HAP-1 (cell line): ENCODE data around the gene KRT6B.
"Not testable (repeated sequence)": the region's sequence is repeated elsewhere in the genome, so short reads cannot be mapped to it uniquely, and the experiment has no call there.

Experiments
- DNase-seq, 2 experiments: peaks; one replicate each; pipeline ENCODE4 v3.0.0-alpha.2; 2016 to 2020; ENCODE audit warnings: low spot score in 2 of 2
- H3K27me3 ChIP-seq: fragments of 250-450 bp; sonication (Bioruptor Pico); 2 replicates; pipeline ENCODE4 v1.5.1; 2020; ENCODE audit warnings: low read depth, mild to moderate bottlenecking, moderate library complexity
- H3K36me3 ChIP-seq: fragments of 250-450 bp; sonication (Bioruptor Pico); replicated peaks from 2 replicates; pipeline ENCODE4 v1.5.1; 2020; ENCODE audit warnings: mild to moderate bottlenecking
- H3K4me1 ChIP-seq: fragments of 250-450 bp; sonication (Bioruptor Pico); 2 replicates; pipeline ENCODE4 v1.5.1; 2020; ENCODE audit warnings: mild to moderate bottlenecking
- H3K4me3 ChIP-seq: fragments of 250-450 bp; sonication (Bioruptor Pico); 2 replicates; pipeline ENCODE4 v1.5.1; 2020; ENCODE audit warnings: mild to moderate bottlenecking, moderate library complexity
- H3K9me3 ChIP-seq: fragments of 250-450 bp; sonication (Bioruptor Pico); 2 replicates; pipeline ENCODE4 v1.5.1; 2020; ENCODE audit warnings: mild to moderate bottlenecking, moderate library complexity
- in situ Hi-C: fragments of 300-500 bp; cut with MboI; formaldehyde crosslinking; loops from 3 replicates; pipeline ENCODE4 v1.14.3; 2020; ENCODE audit warnings: low sequenced_read_pairs, inconsistent platforms, mixed read lengths

The KRT6B gene

GRCh38 chr12:52488736-52489135 is 36.8 kb upstream of the KRT6B start:
- H3K4me1 ChIP-seq: no peaks in the 10 kb centered on the region
- no peaks in the 10 kb centered on the region for H3K9me3 ChIP-seq
- H3K36me3 ChIP-seq: no peaks in the 10 kb centered on the region
- H3K27me3 ChIP-seq: no peaks in the 10 kb centered on the region
- no peak overlapping the region for H3K4me3 ChIP-seq
- no peak for DNase-seq
- in situ Hi-C loops: no loop called here

- H3K9me3 ChIP-seq, H3K36me3 ChIP-seq, H3K4me1 ChIP-seq, in situ Hi-C loops, DNase-seq, H3K4me3 ChIP-seq, H3K27me3 ChIP-seq: not testable (repeated sequence)
Measured at GRCh38 chr12:52487744-52488443, 35.9 kb upstream of the KRT6B start.

GRCh38 chr12:52487211-52487610 is 35.3 kb upstream of the KRT6B start:
- H3K27me3 ChIP-seq: 0 out of 2 replicates have a peak, but pooled peaks cover 3% of the 10 kb centered on the region
- DNase-seq: no peak
- in situ Hi-C loops: no loop called here
- H3K9me3 ChIP-seq: no peaks in the 10 kb centered on the region
- H3K4me3 ChIP-seq: no peak overlapping the region
- H3K36me3 ChIP-seq: no peaks in the 10 kb centered on the region
- no peaks in the 10 kb centered on the region for H3K4me1 ChIP-seq

GRCh38 chr12:52486166-52487105 is 34.5 kb upstream of the KRT6B start:
- no peaks in the 10 kb centered on the region for H3K4me1 ChIP-seq
- 0 out of 2 replicates have a peak, but pooled peaks cover 3% of the 10 kb centered on the region for H3K27me3 ChIP-seq
- no peak overlapping the region for H3K4me3 ChIP-seq
- no peaks in the 10 kb centered on the region for H3K9me3 ChIP-seq
- DNase-seq: no peak
- in situ Hi-C loops: no loop called here
- H3K36me3 ChIP-seq: no peaks in the 10 kb centered on the region

GRCh38 chr12:52480073-52480472 is 28.1 kb upstream of the KRT6B start:
- H3K9me3 ChIP-seq: no peaks in the 10 kb centered on the region

GRCh38 chr12:52477651-52478050 is 25.7 kb upstream of the KRT6B start:
- no peak for DNase-seq
- Histone ChIP-seq H3K4me3 (no peak overlapping the region), H3K4me1 (no peaks in the 10 kb centered on the region), H3K36me3 (no peaks in the 10 kb centered on the region), H3K27me3 (peaks cover 2% of the 10 kb centered on the region; the same call in 1 of the 2 replicates), H3K9me3 (no peaks in the 10 kb centered on the region)
- in situ Hi-C loops: no loop called here

More at GRCh38 chr12:52480073-52480472, 28.1 kb upstream of the KRT6B start:
- H3K4me3 ChIP-seq: no peak overlapping the region
- no peaks in the 10 kb centered on the region for H3K36me3 ChIP-seq
- in situ Hi-C loops: no loop called here
- 0 out of 2 replicates have a peak, but pooled peaks cover 3% of the 10 kb centered on the region for H3K27me3 ChIP-seq
- DNase-seq: no peak
- no peaks in the 10 kb centered on the region for H3K4me1 ChIP-seq

- no peak for DNase-seq
- no peaks in the 10 kb centered on the region for H3K36me3 ChIP-seq
- H3K9me3 ChIP-seq: no peaks in the 10 kb centered on the region
- H3K4me1 ChIP-seq: no peaks in the 10 kb centered on the region
- H3K4me3 ChIP-seq: no peak overlapping the region
- no peaks in the 10 kb centered on the region; the same call in 1 of the 2 replicates for H3K27me3 ChIP-seq
- in situ Hi-C loops: no loop called here
Measured at GRCh38 chr12:52474212-52474611, 22.3 kb upstream of the KRT6B start.

GRCh38 chr12:52473768-52474167 is 21.8 kb upstream of the KRT6B start, which contains the start of gene KRT6C:
TSS of gene KRT6C (minus strand) at chr12:52473805. CDS start at chr12:52473737, 68 bp downstream.
- no peaks in the 10 kb centered on the region; the same call in 1 of the 2 replicates for H3K27me3 ChIP-seq
- in situ Hi-C loops: no loop called here
- no peak for DNase-seq
- H3K4me3 ChIP-seq: no peak within 1 kb of the TSS
- H3K4me1 ChIP-seq: no peaks in the 10 kb centered on the region
- no peaks in the 10 kb centered on the region for H3K36me3 ChIP-seq
- H3K9me3 ChIP-seq: no peaks in the 10 kb centered on the region

GRCh38 chr12:52469853-52470252 is 17.9 kb upstream of the KRT6B start:
- DNase-seq: no peak
- in situ Hi-C loops: no loop called here

GRCh38 chr12:52464897-52465296 is 13.0 kb upstream of the KRT6B start:
- DNase-seq: no peak
- in situ Hi-C loops: no loop called here
- Histone ChIP-seq H3K4me1 (no peaks in the 10 kb centered on the region), H3K36me3 (no peaks in the 10 kb centered on the region), H3K4me3 (no peak overlapping the region), H3K9me3 (no peaks in the 10 kb centered on the region), H3K27me3 (peaks cover 5% of the 10 kb centered on the region)

More at GRCh38 chr12:52469853-52470252, 17.9 kb upstream of the KRT6B start:
- no peaks in the 10 kb centered on the region for H3K9me3 ChIP-seq
- no peaks in the 10 kb centered on the region for H3K36me3 ChIP-seq
- no peak overlapping the region for H3K4me3 ChIP-seq
- peaks cover 5% of the 10 kb centered on the region for H3K27me3 ChIP-seq
- no peaks in the 10 kb centered on the region for H3K4me1 ChIP-seq

GRCh38 chr12:52461693-52462092 is 9.7 kb upstream of the KRT6B start:
- no peaks in the 10 kb centered on the region for H3K4me1 ChIP-seq
- DNase-seq: no peak
- H3K9me3 ChIP-seq: no peaks in the 10 kb centered on the region
- H3K4me3 ChIP-seq: no peak overlapping the region
- in situ Hi-C loops: no loop called here
- H3K36me3 ChIP-seq: no peaks in the 10 kb centered on the region
- H3K27me3 ChIP-seq: no peaks in the 10 kb centered on the region

GRCh38 chr12:52458861-52459260 is 6.9 kb upstream of the KRT6B start:
- Histone ChIP-seq H3K4me3 (no peak overlapping the region), H3K4me1 (peaks cover 7% of the 10 kb centered on the region), H3K27me3 (no peaks in the 10 kb centered on the region), H3K9me3 (no peaks in the 10 kb centered on the region), H3K36me3 (no peaks in the 10 kb centered on the region)
- in situ Hi-C loops: no loop called here
- DNase-seq: no peak

GRCh38 chr12:52455821-52456220 is 3.9 kb upstream of the KRT6B start:
- no peaks in the 10 kb centered on the region for H3K9me3 ChIP-seq
- DNase-seq: no peak
- no peaks in the 10 kb centered on the region for H3K36me3 ChIP-seq
- in situ Hi-C loops: no loop called here
- peaks cover 7% of the 10 kb centered on the region for H3K4me1 ChIP-seq
- no peak overlapping the region for H3K4me3 ChIP-seq
- H3K27me3 ChIP-seq: no peaks in the 10 kb centered on the region
